HepG2 (cell line): ENCODE measurements around the gene ZNF544. TPM values are rescaled to one million over a fixed set of nuclear protein-coding genes. Genes with fewer than 3 reads are reported as not detected.

ENCODE experiments used
- ATF3 ChIP-seq: sonication (generic); formaldehyde crosslinking; IDR thresholded peaks from 2 replicates; pipeline ENCODE4 v1.4.0; 2020; ENCODE audit warnings: missing genetic modification reagents
- CBFB ChIP-seq: sonication (generic); formaldehyde crosslinking; IDR thresholded peaks from 2 replicates; pipeline ENCODE4 v1.4.0; 2020; ENCODE audit warnings: missing genetic modification reagents
- DNMT1 ChIP-seq: sonication (generic); formaldehyde crosslinking; IDR thresholded peaks from 2 replicates; pipeline ENCODE4 v1.5.1; 2020; ENCODE audit warnings: mild to moderate bottlenecking, missing genetic modification reagents
- HIVEP1 ChIP-seq: sonication (generic); formaldehyde crosslinking; IDR thresholded peaks from 2 replicates; pipeline ENCODE4 v1.4.0; 2020; ENCODE audit warnings: mild to moderate bottlenecking, missing genetic modification reagents
- MAFG ChIP-seq: sonication (generic); formaldehyde crosslinking; IDR thresholded peaks from 2 replicates; pipeline ENCODE4 v1.5.1; 2020; ENCODE audit warnings: mild to moderate bottlenecking, missing genetic modification reagents
- MEF2D ChIP-seq: sonication (generic); formaldehyde crosslinking; IDR thresholded peaks from 2 replicates; pipeline ENCODE4 v1.5.1; 2020; ENCODE audit warnings: mild to moderate bottlenecking, missing genetic modification reagents
- NAIF1 ChIP-seq: sonication (generic); formaldehyde crosslinking; IDR thresholded peaks from 2 replicates; pipeline ENCODE4 v1.5.0; 2020; ENCODE audit warnings: mild to moderate bottlenecking, missing genetic modification reagents, borderline replicate concordance
- NFATC3 ChIP-seq: sonication (generic); formaldehyde crosslinking; IDR thresholded peaks from 2 replicates; pipeline ENCODE4 v1.5.1; 2020; ENCODE audit warnings: mild to moderate bottlenecking, missing genetic modification reagents
- PRDM15 ChIP-seq: sonication (generic); formaldehyde crosslinking; IDR thresholded peaks from 2 replicates; pipeline ENCODE4 v1.4.0; 2020; ENCODE audit warnings: missing genetic modification reagents
- RCOR2 ChIP-seq: IDR thresholded peaks from 2 replicates; pipeline ENCODE4 v1.6.1; 2016; ENCODE audit warnings: missing biosample characterization, missing genetic modification reagents
- RFX1 ChIP-seq: fragments of 450-650 bp; IDR thresholded peaks from 2 replicates; pipeline ENCODE4 v1.6.1; 2017
- SNAPC5 ChIP-seq: sonication (generic); formaldehyde crosslinking; IDR thresholded peaks from 2 replicates; pipeline ENCODE4 v1.8.1; 2023; ENCODE audit warnings: mild to moderate bottlenecking, missing genetic modification reagents, borderline replicate concordance
- SOX5 ChIP-seq: IDR thresholded peaks from 2 replicates; pipeline ENCODE4 v1.6.1; 2016; ENCODE audit warnings: borderline replicate concordance
- STAT5B ChIP-seq: sonication (generic); formaldehyde crosslinking; IDR thresholded peaks from 2 replicates; pipeline ENCODE4 v1.4.0; 2020; ENCODE audit warnings: missing genetic modification reagents
- TEF ChIP-seq: sonication (generic); formaldehyde crosslinking; IDR thresholded peaks from 2 replicates; pipeline ENCODE4 v1.5.0; 2020; ENCODE audit warnings: missing genetic modification reagents
- TFAP4 ChIP-seq: sonication (generic); IDR thresholded peaks from 2 replicates; pipeline ENCODE4 v1.6.1; 2016; ENCODE audit warnings: low read depth, borderline replicate concordance
- TSC22D2 ChIP-seq: sonication (generic); formaldehyde crosslinking; IDR thresholded peaks from 2 replicates; pipeline ENCODE4 v1.5.1; 2020; ENCODE audit warnings: missing genetic modification reagents, mild to moderate bottlenecking, borderline replicate concordance
- ZNF33A ChIP-seq: sonication (generic); formaldehyde crosslinking; IDR thresholded peaks from 2 replicates; pipeline ENCODE4 v1.5.1; 2020; ENCODE audit warnings: missing genetic modification reagents, mild to moderate bottlenecking, moderate library complexity, borderline replicate concordance
- ZNF503 ChIP-seq: sonication (generic); formaldehyde crosslinking; IDR thresholded peaks from 2 replicates; pipeline ENCODE4 v1.4.0; 2020; ENCODE audit warnings: missing genetic modification reagents
- ZNF704 ChIP-seq: sonication (generic); formaldehyde crosslinking; IDR thresholded peaks from 2 replicates; pipeline ENCODE4 v1.8.1; 2023; ENCODE audit warnings: mild to moderate bottlenecking, inconsistent platforms, moderate library complexity, missing genetic modification reagents, borderline replicate concordance
- ZNF768 ChIP-seq: sonication (generic); formaldehyde crosslinking; IDR thresholded peaks from 2 replicates; pipeline ENCODE4 v1.4.0; 2020; ENCODE audit warnings: missing genetic modification reagents
- polyA plus RNA-seq, 8 experiments: library from polyadenylated mRNA; depleted of rRNA in 3 of 8; stranded (reverse) in 7 of 8; unstranded in 1 of 8; fragments of >200 nt; fragmentation: Illumina TruSeq in 4 of 8; extraction: Trizol in 4 of 8; gene quantifications; 2 replicates each; pipeline versions ENCODE4 v1.2.1 to v1.2.3, GENCODE V29; 2011 to 2016; ENCODE audit warnings: low read depth in 4 of 8, missing spikeins in 1 of 8, mixed read lengths in 1 of 8; ENCODE audit not compliant: insufficient read depth in 1 of 8
- total RNA-seq, 5 experiments: library from RNA; depleted of rRNA; stranded (reverse); fragments of >200 nt; fragmentation: Illumina TruSeq; extraction: Trizol; gene quantifications; 2 replicates each; pipeline ENCODE4 v1.2.3, GENCODE V29; 2016; ENCODE audit warnings: low read depth in 1 of 5

ZNF544 gene
- total and polyA plus RNA-seq, 2 of the 13 experiments (the other 11 are each of a cell fraction or from before 2014, with no cell fraction given): 13.1 to 17.0 TPM

GRCh38 chr19:58278541-58279041 lies 49.9 kb downstream of the ZNF544 start, which contains the start of gene ZNF8 (continued):
- no peak for TF ChIP-seq RFX1
- TF ChIP-seq NFATC3 (CRISPR knock-in tag): no peak
- TF ChIP-seq PRDM15 (CRISPR knock-in tag): no peak
- TF ChIP-seq STAT5B (CRISPR knock-in tag): no peak
- no peak for TF ChIP-seq ZNF704 (CRISPR knock-in tag)
- 0 out of 2 replicates have a peak, but pooled peaks have one; percentile 30 for TF ChIP-seq RCOR2
- TF ChIP-seq MAFG (CRISPR knock-in tag): no peak
- no peak; the same call in 1 of the 2 replicates for TF ChIP-seq ZNF768 (CRISPR knock-in tag)
- TF ChIP-seq TEF (CRISPR knock-in tag): no peak
- TF ChIP-seq MEF2D: no peak; the same call in 1 of the 2 replicates
- no peak; the same call in 1 of the 2 replicates for TF ChIP-seq TSC22D2 (CRISPR knock-in tag)
- TF ChIP-seq DNMT1 (CRISPR knock-in tag): no peak
- no peak for TF ChIP-seq HIVEP1 (CRISPR knock-in tag)
- no peak for TF ChIP-seq ATF3
- peak; percentile 36; the same call in 1 of the 2 replicates for TF ChIP-seq CBFB
- TF ChIP-seq NAIF1 (CRISPR knock-in tag): 0 out of 2 replicates have a peak, but pooled peaks have one; percentile 21
- TF ChIP-seq ZNF503 (CRISPR knock-in tag): no peak
- TF ChIP-seq TFAP4: no peak
- peak; percentile 19; the same call in 1 of the 2 replicates for TF ChIP-seq SOX5 (CRISPR knock-in tag)
- no peak for TF ChIP-seq ZNF33A
- no peak for TF ChIP-seq SNAPC5 (CRISPR knock-in tag)
